CD4-positive, alpha-beta T cell treated with Interleukin-6 for 4 hours (primary cell): ENCODE data around the gene SMIM5.
"Not testable (repeated sequence)": the region's sequence is repeated elsewhere in the genome, so short reads cannot be mapped to it uniquely, and the experiment has no call there.

Experiments
- DNase-seq: peaks from one replicate; pipeline ENCODE4 v3.0.0-alpha.2; 2020; ENCODE audit warnings: mixed read lengths

Gene SMIM5

GRCh38 chr17:75632863-75633485 lies at the start of gene SMIM5:
Gene SMIM5 (plus strand): TSS chr17:75633434. CDS start chr17:75640202, 6,768 bp downstream.
- DNase-seq = peak; percentile 88

- DNase-seq = no peak
These were observed 48.4 kb upstream of the SMIM5 start for GRCh38 chr17:75584849-75585175.

GRCh38 chr17:75587675-75588595 lies 45.3 kb upstream of the SMIM5 start, which contains the start of gene MYO15B:
Gene MYO15B (plus strand): TSS chr17:75587800. CDS start chr17:75588058, 258 bp downstream.
- DNase-seq = peak; percentile 80

GRCh38 chr17:75588596-75589011 lies 44.6 kb upstream of the SMIM5 start:
- DNase-seq = no peak

- peak; percentile 98 for DNase-seq
These were observed 44.0 kb upstream of the SMIM5 start for GRCh38 chr17:75589012-75589918.

GRCh38 chr17:75589919-75590303 lies 43.3 kb upstream of the SMIM5 start:
- no peak for DNase-seq

GRCh38 chr17:75590314-75590761 lies 42.9 kb upstream of the SMIM5 start:
- no peak for DNase-seq

- DNase-seq = no peak
These were observed 42.1 kb upstream of the SMIM5 start for GRCh38 chr17:75590849-75591721.

GRCh38 chr17:75591722-75592302 lies 41.4 kb upstream of the SMIM5 start:
- DNase-seq = no peak

- no peak for DNase-seq
These were observed 40.8 kb upstream of the SMIM5 start for GRCh38 chr17:75592348-75593020.

- DNase-seq = not testable (repeated sequence)
These were observed 39.8 kb upstream of the SMIM5 start for GRCh38 chr17:75593430-75593829.

- no peak for DNase-seq
These were observed 38.5 kb upstream of the SMIM5 start for GRCh38 chr17:75594499-75595283.

GRCh38 chr17:75595284-75595919 lies 37.8 kb upstream of the SMIM5 start:
- no peak for DNase-seq

GRCh38 chr17:75595920-75596313 lies 37.3 kb upstream of the SMIM5 start:
- DNase-seq = no peak

- no peak for DNase-seq
These were observed 36.7 kb upstream of the SMIM5 start for GRCh38 chr17:75596320-75597087.

GRCh38 chr17:75601057-75601987 lies 31.9 kb upstream of the SMIM5 start:
- peak; percentile 63 for DNase-seq

- no peak for DNase-seq
These were observed 30.6 kb upstream of the SMIM5 start for GRCh38 chr17:75602644-75603043.

- no peak for DNase-seq
These were observed 30.1 kb upstream of the SMIM5 start for GRCh38 chr17:75603123-75603522.
